Transverse colon (tissue), 4 donors: Measurements from ENCODE around the gene ATE1.

ENCODE experiments used
- EP300 ChIP-seq: sonication (generic); formaldehyde crosslinking; IDR thresholded peaks from one replicate; pipeline ENCODE4 v1.6.1; 2017; ENCODE audit warnings: antibody characterized with exemption, low read depth
- POLR2A ChIP-seq: fragments of 450-650 bp; IDR thresholded peaks from one replicate; pipeline ENCODE4 v1.6.1; 2016; ENCODE audit warnings: antibody characterized with exemption, mild to moderate bottlenecking, moderate library complexity
- POLR2AphosphoS5 ChIP-seq, 3 donors: sonication (generic); formaldehyde crosslinking; IDR thresholded peaks; one replicate each; pipeline ENCODE4 v1.6.1; 2016; ENCODE audit warnings: antibody characterized with exemption in 3 of 3
- TF ChIP-seq, protein P1 (sequence below), 5 experiments: fragments of 200-600 bp in 3 of 5; fragments of 450-650 bp in 2 of 5; sonication (generic) in 3 of 5; IDR thresholded peaks; 1 replicate in 2 of 5; 2 replicates in 3 of 5; pipeline ENCODE4 v1.5.1; 2016 to 2017; ENCODE audit warnings: antibody characterized with exemption in 5 of 5, inconsistent platforms in 3 of 5, mild to moderate bottlenecking in 2 of 5, moderate library complexity in 1 of 5

DNA sequence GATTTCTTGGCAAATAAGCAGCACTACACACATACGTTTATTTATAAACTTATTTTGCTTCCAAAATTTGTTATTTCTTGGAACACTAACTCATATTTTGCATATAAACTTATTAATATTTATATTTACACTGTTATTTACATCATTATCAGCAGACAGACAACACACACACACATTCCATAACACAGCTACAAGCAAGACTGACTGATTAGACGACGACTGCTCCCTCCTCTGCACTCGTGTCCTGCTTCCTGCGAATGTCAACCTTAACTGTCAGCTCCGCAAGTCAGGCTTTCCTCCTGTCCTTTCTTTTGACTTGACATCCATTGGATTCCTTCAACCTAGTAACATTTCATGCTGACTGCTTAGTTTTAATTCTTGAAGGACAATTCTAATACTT is 96.6 kb downstream of the ATE1 start:
- TF ChIP-seq, protein P1, sequence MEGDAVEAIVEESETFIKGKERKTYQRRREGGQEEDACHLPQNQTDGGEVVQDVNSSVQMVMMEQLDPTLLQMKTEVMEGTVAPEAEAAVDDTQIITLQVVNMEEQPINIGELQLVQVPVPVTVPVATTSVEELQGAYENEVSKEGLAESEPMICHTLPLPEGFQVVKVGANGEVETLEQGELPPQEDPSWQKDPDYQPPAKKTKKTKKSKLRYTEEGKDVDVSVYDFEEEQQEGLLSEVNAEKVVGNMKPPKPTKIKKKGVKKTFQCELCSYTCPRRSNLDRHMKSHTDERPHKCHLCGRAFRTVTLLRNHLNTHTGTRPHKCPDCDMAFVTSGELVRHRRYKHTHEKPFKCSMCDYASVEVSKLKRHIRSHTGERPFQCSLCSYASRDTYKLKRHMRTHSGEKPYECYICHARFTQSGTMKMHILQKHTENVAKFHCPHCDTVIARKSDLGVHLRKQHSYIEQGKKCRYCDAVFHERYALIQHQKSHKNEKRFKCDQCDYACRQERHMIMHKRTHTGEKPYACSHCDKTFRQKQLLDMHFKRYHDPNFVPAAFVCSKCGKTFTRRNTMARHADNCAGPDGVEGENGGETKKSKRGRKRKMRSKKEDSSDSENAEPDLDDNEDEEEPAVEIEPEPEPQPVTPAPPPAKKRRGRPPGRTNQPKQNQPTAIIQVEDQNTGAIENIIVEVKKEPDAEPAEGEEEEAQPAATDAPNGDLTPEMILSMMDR (IDR thresholded peaks at IDR 0.05): no peak
- no peak for TF ChIP-seq POLR2AphosphoS5 (IDR thresholded peaks at IDR 0.05)
- TF ChIP-seq POLR2A: no peak
- TF ChIP-seq EP300: no peak
